Uterus (tissue), 4 donors: Measurements from ENCODE around the gene TTLL7. TPM values are rescaled to one million over a fixed set of nuclear protein-coding genes. Genes with fewer than 3 reads are reported as not detected.

Source experiments
- DNase-seq, 2 donors: peaks; one replicate each; pipeline ENCODE4 v3.0.0-alpha.2; 2019 to 2020
- H3K27ac ChIP-seq, 2 donors: fragments of 200-600 bp; sonication (generic); 1 replicate in 1 of 2; 2 replicates in 1 of 2; pipeline ENCODE4 v1.5.1; 2016 to 2018
- H3K27me3 ChIP-seq, 2 donors: fragments of 200-600 bp; sonication (generic); one replicate each; pipeline ENCODE4 v1.5.1; 2018 to 2019; ENCODE audit warnings: control low read depth in 1 of 2
- H3K36me3 ChIP-seq, 2 donors: fragments of 200-600 bp; sonication (generic); one replicate each; pipeline ENCODE4 v1.5.1; 2019; ENCODE audit warnings: control low read depth in 1 of 2
- H3K4me1 ChIP-seq, 2 donors: fragments of 200-600 bp; sonication (generic); one replicate each; pipeline ENCODE4 v1.5.1; 2018 to 2019; ENCODE audit warnings: control low read depth in 1 of 2
- H3K4me3 ChIP-seq, 2 donors: fragments of 200-600 bp; sonication (generic); 1 replicate in 1 of 2; 2 replicates in 1 of 2; pipeline ENCODE4 v1.5.1; 2018 to 2019; ENCODE audit warnings: mild to moderate bottlenecking in 1 of 2
- H3K9me3 ChIP-seq, 2 donors: fragments of 200-600 bp; sonication (generic); one replicate each; pipeline ENCODE4 v1.5.1; 2019; ENCODE audit warnings: control low read depth in 1 of 2
- CTCF ChIP-seq, 4 experiments: fragments of 200-600 bp in 2 of 4; fragments of 450-650 bp in 2 of 4; sonication (generic) in 2 of 4; IDR thresholded peaks; one replicate each; pipeline ENCODE4 v1.5.1; 2016 to 2019; ENCODE audit warnings: antibody characterized with exemption in 4 of 4, mild to moderate bottlenecking in 2 of 4, moderate library complexity in 1 of 4
- POLR2A ChIP-seq, 2 donors: fragments of 450-650 bp; IDR thresholded peaks; one replicate each; pipeline ENCODE4 v1.6.1; 2016; ENCODE audit warnings: antibody characterized with exemption in 2 of 2, mild to moderate bottlenecking in 1 of 2, moderate library complexity in 1 of 2
- intact Hi-C: fragments of 100-400 bp; cut with DNase I; formaldehyde crosslinking; loops from one replicate; pipeline ENCODE4 v1.15.1; 2023; ENCODE audit warnings: low total_unique reads
- total RNA-seq, 4 donors: library from RNA; depleted of rRNA in 3 of 4; stranded (reverse); fragments of >200 nt in 3 of 4; gene quantifications; one replicate each; pipeline versions ENCODE4 v1.1.0 to v1.2.4, GENCODE V29; 2014 to 2023
- donor health status: DM: yes; HTN: yes; CAD: no.

TTLL7 gene
- total RNA-seq, 4 donors from 2014 or later: 16.2 to 61.0 (median 34.1) TPM

- intact Hi-C loops: no loop called here
- TF ChIP-seq POLR2A (IDR thresholded peaks at IDR 0.05) (no peak), CTCF (IDR thresholded peaks at IDR 0.05) (no peak)
- Histone ChIP-seq H3K36me3 (no peaks in the 10 kb centered on the region), H3K27ac (no peak overlapping the region), H3K9me3 (no peaks in the 10 kb centered on the region), H3K4me1 (no peaks in the 10 kb centered on the region), H3K27me3 (no peaks in the 10 kb centered on the region), H3K4me3 (no peak overlapping the region)
- DNase-seq: no peak
Measured at GRCh38 chr1:83897516-83897915, 101.4 kb downstream of the TTLL7 start.

GRCh38 chr1:83896299-83896698 lies 102.6 kb downstream of the TTLL7 start:
- no peak overlapping the region for H3K4me3 ChIP-seq
- intact Hi-C loops: no loop called here
- no peaks in the 10 kb centered on the region for H3K36me3 ChIP-seq
- H3K4me1 ChIP-seq: no peaks in the 10 kb centered on the region
- no peak for DNase-seq
- no peak overlapping the region for H3K27ac ChIP-seq
- H3K27me3 ChIP-seq: no peaks in the 10 kb centered on the region
- H3K9me3 ChIP-seq: no peaks in the 10 kb centered on the region
- TF ChIP-seq POLR2A (IDR thresholded peaks at IDR 0.05) (no peak), CTCF (IDR thresholded peaks at IDR 0.05) (no peak)

- Histone ChIP-seq H3K27ac (no peak overlapping the region), H3K27me3 (no peaks in the 10 kb centered on the region)
Measured at GRCh38 chr1:83889707-83890106, 109.2 kb downstream of the TTLL7 start.

GRCh38 chr1:83887483-83887882 lies 111.4 kb downstream of the TTLL7 start:
- H3K4me1 ChIP-seq: no peaks in the 10 kb centered on the region
- H3K27me3 ChIP-seq: no peaks in the 10 kb centered on the region
- TF ChIP-seq CTCF (IDR thresholded peaks at IDR 0.05) (no peak), POLR2A (IDR thresholded peaks at IDR 0.05) (no peak)
- intact Hi-C loops: no loop called here
- no peaks in the 10 kb centered on the region for H3K36me3 ChIP-seq
- no peak overlapping the region for H3K27ac ChIP-seq
- no peaks in the 10 kb centered on the region for H3K9me3 ChIP-seq
- no peak for DNase-seq
- no peak overlapping the region for H3K4me3 ChIP-seq

More at GRCh38 chr1:83889707-83890106, 109.2 kb downstream of the TTLL7 start:
- no peak for DNase-seq
- Histone ChIP-seq H3K4me1 (no peaks in the 10 kb centered on the region), H3K36me3 (no peaks in the 10 kb centered on the region), H3K9me3 (no peaks in the 10 kb centered on the region), H3K4me3 (no peak overlapping the region)
- intact Hi-C loops: no loop called here
- TF ChIP-seq POLR2A (IDR thresholded peaks at IDR 0.05): no peak
- no peak for TF ChIP-seq CTCF (IDR thresholded peaks at IDR 0.05)

GRCh38 chr1:83883979-83884378 lies 115.0 kb downstream of the TTLL7 start:
- intact Hi-C loops: no loop called here

More at GRCh38 chr1:83883979-83884378, 115.0 kb downstream of the TTLL7 start:
- H3K9me3 ChIP-seq: no peaks in the 10 kb centered on the region
- H3K27me3 ChIP-seq: no peaks in the 10 kb centered on the region
- no peak overlapping the region for H3K4me3 ChIP-seq
- H3K36me3 ChIP-seq: no peaks in the 10 kb centered on the region
- no peak for DNase-seq
- no peaks in the 10 kb centered on the region for H3K4me1 ChIP-seq
- no peak overlapping the region for H3K27ac ChIP-seq
- TF ChIP-seq CTCF (IDR thresholded peaks at IDR 0.05): no peak
- TF ChIP-seq POLR2A (IDR thresholded peaks at IDR 0.05): no peak
